MM.1S (cell line): ENCODE results near the gene UTS2R.

Experiments
- DNase-seq: peaks from one replicate; pipeline ENCODE4 v3.0.0-alpha.2; 2015
- H2AFZ ChIP-seq: fragments of 300-600 bp; sonication (generic); 2 replicates; pipeline ENCODE4 v1.6.0; 2016; ENCODE audit warnings: antibody characterized with exemption, low read length
- H3F3A ChIP-seq: fragments of 300-600 bp; sonication (generic); 2 replicates; pipeline ENCODE4 v1.6.1; 2016; ENCODE audit warnings: mild to moderate bottlenecking, antibody characterized with exemption, low read length, moderate library complexity, mixed read lengths; ENCODE audit not compliant: insufficient read depth
- H3K27ac ChIP-seq: fragments of 300-600 bp; sonication (generic); 2 replicates; pipeline ENCODE4 v1.5.1; 2016; ENCODE audit warnings: mild to moderate bottlenecking, low read length
- H3K27me3 ChIP-seq: fragments of 300-600 bp; sonication (generic); replicated peaks from 2 replicates; pipeline ENCODE4 v1.6.0; 2016; ENCODE audit warnings: low read length; ENCODE audit not compliant: insufficient read depth
- H3K36me3 ChIP-seq: fragments of 300-600 bp; sonication (generic); replicated peaks from 2 replicates; pipeline ENCODE4 v1.6.1; 2016; ENCODE audit warnings: mild to moderate bottlenecking, low read length, mixed read lengths; ENCODE audit not compliant: insufficient read depth
- H3K4me1 ChIP-seq: fragments of 300-600 bp; sonication (generic); 2 replicates; pipeline ENCODE4 v1.6.1; 2016; ENCODE audit warnings: low read length, mixed read lengths
- H3K4me2 ChIP-seq: fragments of 300-600 bp; sonication (generic); 2 replicates; pipeline ENCODE4 v1.6.0; 2016; ENCODE audit warnings: low read depth, low read length
- H3K4me3 ChIP-seq: fragments of 300-600 bp; sonication (generic); 2 replicates; pipeline ENCODE4 v1.5.1; 2016; ENCODE audit warnings: low read length, mixed read lengths
- H3K79me2 ChIP-seq: fragments of 300-600 bp; sonication (generic); 2 replicates; pipeline ENCODE4 v1.6.1; 2016; ENCODE audit warnings: mixed run types, low read length, mixed read lengths
- H3K9ac ChIP-seq: fragments of 300-600 bp; sonication (generic); 2 replicates; pipeline ENCODE4 v1.6.1; 2016; ENCODE audit warnings: low read length, mixed read lengths
- H3K9me2 ChIP-seq: fragments of 300-600 bp; sonication (generic); replicated peaks from 2 replicates; pipeline ENCODE4 v1.6.1; 2016; ENCODE audit warnings: mild to moderate bottlenecking, low read length, mixed read lengths; ENCODE audit not compliant: insufficient read depth
- H3K9me3 ChIP-seq: fragments of 300-600 bp; sonication (generic); replicated peaks from 2 replicates; pipeline ENCODE4 v1.6.1; 2016; ENCODE audit warnings: mild to moderate bottlenecking, low read length, mixed read lengths; ENCODE audit not compliant: insufficient read depth
- H4K20me1 ChIP-seq: fragments of 300-600 bp; sonication (generic); 2 replicates; pipeline ENCODE4 v1.6.1; 2016; ENCODE audit warnings: mild to moderate bottlenecking, low read length, moderate library complexity, mixed read lengths; ENCODE audit not compliant: insufficient read depth
- EZH2 ChIP-seq: fragments of 300-600 bp; sonication (generic); optimal IDR thresholded peaks from 2 replicates; pipeline ENCODE3; 2017; ENCODE audit warnings: low read depth, mild to moderate bottlenecking, antibody characterized with exemption, low read length, mixed read lengths
- EZH2phosphoT487 ChIP-seq: fragments of 300-600 bp; sonication (generic); IDR thresholded peaks from 2 replicates; pipeline ENCODE4 v1.6.1; 2018; ENCODE audit warnings: antibody characterized with exemption, low read length
- TF ChIP-seq, protein P1 (sequence below): fragments of 300-600 bp; sonication (generic); IDR thresholded peaks from 2 replicates; pipeline ENCODE4 v1.5.1; 2016; ENCODE audit warnings: antibody characterized with exemption, low read length, mixed read lengths

Gene UTS2R

GRCh38 chr17:82361885-82362633 lies 9.5 kb upstream of the UTS2R start:
- no peaks in the 10 kb centered on the region for H4K20me1 ChIP-seq
- DNase-seq: no peak
- no peak overlapping the region for H3K27ac ChIP-seq
- H3K9me3 ChIP-seq: no peaks in the 10 kb centered on the region
- H3F3A ChIP-seq: peaks cover 9% of the 10 kb centered on the region
- peaks cover 20% of the 10 kb centered on the region for H3K4me1 ChIP-seq
- no peak overlapping the region for H3K4me2 ChIP-seq
- H3K79me2 ChIP-seq: no peaks in the 10 kb centered on the region
- no peak overlapping the region for H3K9ac ChIP-seq
- no peaks in the 10 kb centered on the region for H3K27me3 ChIP-seq
- H3K9me2 ChIP-seq: no peaks in the 10 kb centered on the region
- TF ChIP-seq EZH2 (no peak), EZH2phosphoT487 (no peak)
- TF ChIP-seq, protein P1, sequence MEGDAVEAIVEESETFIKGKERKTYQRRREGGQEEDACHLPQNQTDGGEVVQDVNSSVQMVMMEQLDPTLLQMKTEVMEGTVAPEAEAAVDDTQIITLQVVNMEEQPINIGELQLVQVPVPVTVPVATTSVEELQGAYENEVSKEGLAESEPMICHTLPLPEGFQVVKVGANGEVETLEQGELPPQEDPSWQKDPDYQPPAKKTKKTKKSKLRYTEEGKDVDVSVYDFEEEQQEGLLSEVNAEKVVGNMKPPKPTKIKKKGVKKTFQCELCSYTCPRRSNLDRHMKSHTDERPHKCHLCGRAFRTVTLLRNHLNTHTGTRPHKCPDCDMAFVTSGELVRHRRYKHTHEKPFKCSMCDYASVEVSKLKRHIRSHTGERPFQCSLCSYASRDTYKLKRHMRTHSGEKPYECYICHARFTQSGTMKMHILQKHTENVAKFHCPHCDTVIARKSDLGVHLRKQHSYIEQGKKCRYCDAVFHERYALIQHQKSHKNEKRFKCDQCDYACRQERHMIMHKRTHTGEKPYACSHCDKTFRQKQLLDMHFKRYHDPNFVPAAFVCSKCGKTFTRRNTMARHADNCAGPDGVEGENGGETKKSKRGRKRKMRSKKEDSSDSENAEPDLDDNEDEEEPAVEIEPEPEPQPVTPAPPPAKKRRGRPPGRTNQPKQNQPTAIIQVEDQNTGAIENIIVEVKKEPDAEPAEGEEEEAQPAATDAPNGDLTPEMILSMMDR: no peak
- H2AFZ ChIP-seq: no peak overlapping the region
- no peaks in the 10 kb centered on the region for H3K36me3 ChIP-seq
- no peak overlapping the region for H3K4me3 ChIP-seq

- Histone ChIP-seq H3K4me1 (peaks cover 10% of the 10 kb centered on the region), H3K9me3 (no peaks in the 10 kb centered on the region), H3K27ac (no peak overlapping the region), H2AFZ (no peak overlapping the region), H3F3A (peaks cover 6% of the 10 kb centered on the region; the same call in 1 of the 2 replicates), H3K36me3 (no peaks in the 10 kb centered on the region), H3K79me2 (no peaks in the 10 kb centered on the region), H3K4me3 (no peak overlapping the region), H3K9me2 (no peaks in the 10 kb centered on the region), H3K9ac (no peak overlapping the region), H4K20me1 (no peaks in the 10 kb centered on the region), H3K27me3 (no peaks in the 10 kb centered on the region), H3K4me2 (no peak overlapping the region)
- DNase-seq: no peak
- no peak for TF ChIP-seq EZH2
- TF ChIP-seq, protein P1: no peak
- TF ChIP-seq EZH2phosphoT487: no peak
These were observed 5.8 kb upstream of the UTS2R start for GRCh38 chr17:82365606-82366295.

GRCh38 chr17:82366749-82367148 lies 4.8 kb upstream of the UTS2R start:
- Histone ChIP-seq H3K9ac (no peak overlapping the region), H3K4me2 (no peak overlapping the region)
- DNase-seq: no peak

More at GRCh38 chr17:82366749-82367148, 4.8 kb upstream of the UTS2R start:
- H3K9me2 ChIP-seq: no peaks in the 10 kb centered on the region
- peaks cover 8% of the 10 kb centered on the region; the same call in 1 of the 2 replicates for H3F3A ChIP-seq
- H3K27me3 ChIP-seq: no peaks in the 10 kb centered on the region
- H4K20me1 ChIP-seq: no peaks in the 10 kb centered on the region
- H3K79me2 ChIP-seq: no peaks in the 10 kb centered on the region
- peaks cover 16% of the 10 kb centered on the region for H3K4me1 ChIP-seq
- H3K36me3 ChIP-seq: no peaks in the 10 kb centered on the region
- H3K9me3 ChIP-seq: no peaks in the 10 kb centered on the region
- H3K27ac ChIP-seq: no peak overlapping the region
- TF ChIP-seq, protein P1: no peak
- TF ChIP-seq EZH2 (no peak), EZH2phosphoT487 (no peak)
- H2AFZ ChIP-seq: no peak overlapping the region
- no peak overlapping the region for H3K4me3 ChIP-seq
